Activated CD4-positive, CD25-positive, alpha-beta regulatory T cell treated with anti-CD3 and anti-CD28 coated beads, Interleukin-2, amount 50 U/mL, for 72 hours (primary cell): ENCODE results near the gene AKR1D1.
"Not testable (repeated sequence)": the region's sequence is repeated elsewhere in the genome, so short reads cannot be mapped to it uniquely, and the experiment has no call there.

ENCODE experiments used
- DNase-seq: peaks from one replicate; pipeline ENCODE4 v3.0.0; 2021

AKR1D1 gene, protein sequence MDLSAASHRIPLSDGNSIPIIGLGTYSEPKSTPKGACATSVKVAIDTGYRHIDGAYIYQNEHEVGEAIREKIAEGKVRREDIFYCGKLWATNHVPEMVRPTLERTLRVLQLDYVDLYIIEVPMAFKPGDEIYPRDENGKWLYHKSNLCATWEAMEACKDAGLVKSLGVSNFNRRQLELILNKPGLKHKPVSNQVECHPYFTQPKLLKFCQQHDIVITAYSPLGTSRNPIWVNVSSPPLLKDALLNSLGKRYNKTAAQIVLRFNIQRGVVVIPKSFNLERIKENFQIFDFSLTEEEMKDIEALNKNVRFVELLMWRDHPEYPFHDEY

DNA sequence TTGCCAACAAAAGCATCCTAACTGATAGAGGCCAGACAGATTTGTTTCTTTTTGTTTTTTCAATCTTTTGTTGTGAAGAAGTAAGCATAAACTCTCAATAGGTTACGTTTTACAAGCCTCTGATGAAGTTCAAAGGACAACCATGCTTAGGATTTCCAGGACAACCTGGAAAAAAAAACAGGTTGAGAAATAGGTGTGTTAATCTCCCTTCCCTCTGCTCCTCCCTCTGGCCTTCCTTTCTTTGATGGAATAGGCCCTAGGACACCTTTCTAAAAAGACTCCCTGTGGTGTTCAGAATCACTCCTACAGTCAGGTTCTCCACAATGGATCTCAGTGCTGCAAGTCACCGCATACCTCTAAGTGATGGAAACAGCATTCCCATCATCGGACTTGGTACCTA lies at the start of gene AKR1D1:
AKR1D1 (plus strand) TSS at position 264 of the 400 bp plus-strand sequence; CDS start at position 324, 60 bp downstream.
- DNase-seq = no peak

DNA sequence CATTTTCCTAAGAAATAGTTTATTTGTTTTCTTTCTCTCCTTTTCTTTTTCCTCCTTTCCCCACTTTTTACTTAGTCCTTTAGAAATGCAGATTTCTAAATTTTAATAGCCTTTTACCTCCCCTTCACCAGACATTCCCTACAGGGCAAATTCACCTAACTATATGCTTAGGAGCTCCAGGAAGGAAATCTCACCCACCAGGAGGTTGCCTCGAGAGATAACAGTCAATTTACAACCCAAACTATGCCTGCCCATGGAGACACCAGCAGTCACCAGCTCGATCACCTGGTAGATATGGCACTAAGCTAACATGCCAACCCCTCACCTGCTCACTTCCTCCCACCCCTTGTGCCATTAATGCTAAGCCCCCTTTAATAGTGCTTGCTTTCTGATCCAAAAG lies 49.2 kb upstream of the AKR1D1 start:
- DNase-seq = no peak

DNA sequence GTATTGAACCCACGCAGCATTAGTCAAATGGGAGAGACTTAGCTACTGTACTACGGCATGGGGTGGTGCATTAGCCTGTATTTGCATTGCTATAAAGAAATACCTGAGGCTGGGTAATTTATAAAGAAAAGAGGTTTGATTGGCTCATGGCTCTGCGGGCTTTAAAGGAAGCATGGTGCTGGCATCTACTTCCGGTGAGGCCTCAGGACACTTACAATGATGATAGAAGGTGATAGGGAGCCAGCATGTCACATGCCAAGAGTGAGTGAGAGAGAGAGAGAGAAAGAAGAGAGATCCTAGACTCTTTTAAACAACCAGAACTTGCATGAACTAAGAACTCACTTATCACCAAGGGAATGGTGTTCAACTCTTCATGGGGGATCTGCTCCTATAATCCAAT lies 47.1 kb upstream of the AKR1D1 start:
- DNase-seq = no peak

DNA sequence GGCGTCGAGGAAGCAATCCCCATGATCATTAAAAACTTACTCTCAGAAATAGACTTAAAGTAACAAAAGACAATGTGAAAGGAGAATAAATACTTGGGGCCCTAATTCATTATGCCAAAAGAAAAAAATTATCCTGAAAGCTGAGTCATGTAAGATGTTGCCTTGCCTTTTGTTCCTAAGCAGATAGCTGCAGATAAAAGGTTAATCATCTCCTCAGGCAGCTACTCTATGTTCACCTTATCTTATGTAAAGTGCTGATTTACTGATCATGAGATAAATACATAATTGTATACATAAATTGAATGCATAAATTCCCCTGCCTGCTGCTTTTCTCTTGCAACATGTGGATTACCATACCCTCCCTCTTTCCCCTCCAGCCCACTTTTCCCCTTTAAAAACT lies 46.3 kb upstream of the AKR1D1 start:
- DNase-seq = no peak

DNA sequence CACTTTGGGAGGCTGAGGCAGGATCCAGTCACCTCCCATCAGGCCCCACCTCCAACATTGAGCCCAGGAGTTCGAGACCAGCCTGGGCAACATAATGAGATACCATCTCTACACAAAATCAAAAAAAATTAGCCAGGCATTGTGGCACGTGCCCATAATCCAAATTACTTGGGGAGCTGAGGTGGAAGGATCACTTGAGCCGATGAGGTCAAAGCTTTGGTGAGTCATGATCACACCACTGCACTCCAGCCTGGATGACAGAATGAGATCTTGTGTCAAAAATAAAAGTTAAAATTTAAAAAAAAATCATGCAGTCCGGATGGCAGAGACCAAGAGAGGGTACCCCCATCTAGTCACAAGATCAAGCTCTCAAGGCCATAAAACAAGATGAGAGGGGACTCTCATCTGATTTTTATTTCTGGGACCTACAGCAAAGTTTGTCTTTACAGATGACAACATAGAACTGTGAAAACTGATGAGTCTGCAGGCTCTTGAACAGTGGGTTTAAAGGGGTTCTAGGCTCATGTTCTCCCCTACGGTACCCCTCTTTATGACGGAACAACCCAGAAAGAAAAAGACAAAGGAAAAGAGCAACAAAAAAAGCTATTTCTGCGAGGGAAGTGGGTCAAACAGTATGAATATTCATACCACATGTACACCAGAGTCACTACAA lies 45.4 kb upstream of the AKR1D1 start:
- DNase-seq = no peak

DNA sequence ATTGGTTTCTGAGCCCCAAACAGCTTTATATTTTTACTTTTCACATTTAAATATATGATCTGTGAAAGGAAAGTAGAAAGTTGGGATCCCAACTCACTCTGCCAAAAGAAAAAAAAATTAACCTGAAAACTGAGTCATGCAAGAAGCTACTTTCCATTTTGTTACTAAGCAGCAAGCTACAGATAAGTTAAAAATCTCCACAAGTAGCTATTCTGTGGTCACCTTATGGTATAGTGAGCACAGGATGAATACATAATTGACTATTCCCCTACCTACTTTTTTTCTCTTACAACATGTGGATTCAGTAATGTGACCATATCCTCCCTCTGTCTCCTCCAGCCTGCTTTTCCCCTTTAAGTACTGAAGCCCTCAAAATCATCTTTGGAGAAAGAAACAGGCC lies 44.1 kb upstream of the AKR1D1 start:
- no peak for DNase-seq

DNA sequence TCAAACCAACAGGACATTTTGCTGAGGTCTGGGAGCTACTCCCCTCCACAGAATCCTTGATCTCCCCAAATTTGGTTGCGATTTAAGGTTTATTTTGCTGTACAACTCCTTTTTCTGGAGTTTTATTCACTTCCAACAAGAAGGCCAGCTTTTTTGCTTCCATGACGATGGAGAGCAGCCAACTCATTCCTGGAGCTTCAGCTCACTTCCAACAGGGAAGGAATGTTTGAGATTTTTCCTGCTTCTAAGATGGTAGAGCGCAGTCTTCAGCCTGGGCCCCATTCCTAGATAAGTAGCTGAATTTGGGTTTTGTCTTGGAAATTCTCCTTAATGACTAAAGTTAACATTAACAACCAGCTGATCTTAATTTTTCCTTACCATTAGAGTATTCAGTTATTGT lies 43.5 kb upstream of the AKR1D1 start:
- no peak for DNase-seq

DNA sequence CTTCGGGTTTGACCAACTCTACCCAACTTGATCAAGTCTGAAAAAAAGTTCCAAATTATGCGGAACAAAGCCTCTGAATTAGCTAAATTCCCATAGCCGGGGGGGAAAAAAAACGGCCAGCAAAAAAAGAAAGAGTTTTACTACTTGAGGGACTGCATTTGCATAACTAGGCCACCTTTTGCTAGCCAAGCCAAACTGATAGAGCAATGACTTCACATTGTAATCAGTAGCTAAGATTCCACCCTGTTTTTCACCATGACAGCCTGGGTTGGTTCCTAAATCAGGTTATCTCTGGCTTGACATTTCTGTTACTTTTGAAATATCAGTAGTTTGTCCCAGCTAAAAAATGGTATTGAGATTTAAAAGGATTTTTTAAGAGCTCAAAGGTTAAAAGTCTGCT lies 43.0 kb upstream of the AKR1D1 start:
- no peak for DNase-seq

DNA sequence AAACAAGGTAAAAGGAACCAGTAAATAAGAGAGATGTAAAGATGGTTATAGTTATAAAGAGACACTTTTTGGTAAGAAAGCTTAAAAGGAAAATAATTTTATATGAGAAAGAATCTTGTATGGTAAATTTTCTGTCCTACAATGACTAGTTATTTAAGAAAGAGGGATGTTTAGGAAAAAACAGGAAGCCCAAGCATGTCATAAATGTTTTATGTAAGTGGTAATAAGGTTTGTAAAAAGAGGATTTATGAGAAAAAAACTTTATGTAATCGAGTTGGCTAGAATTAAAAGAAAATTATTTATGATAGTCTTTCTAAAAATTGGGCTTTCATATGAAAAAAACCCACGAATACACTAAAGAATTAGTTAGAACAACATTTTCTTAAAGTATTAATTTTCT lies 40.1 kb upstream of the AKR1D1 start:
- no peak for DNase-seq

DNA sequence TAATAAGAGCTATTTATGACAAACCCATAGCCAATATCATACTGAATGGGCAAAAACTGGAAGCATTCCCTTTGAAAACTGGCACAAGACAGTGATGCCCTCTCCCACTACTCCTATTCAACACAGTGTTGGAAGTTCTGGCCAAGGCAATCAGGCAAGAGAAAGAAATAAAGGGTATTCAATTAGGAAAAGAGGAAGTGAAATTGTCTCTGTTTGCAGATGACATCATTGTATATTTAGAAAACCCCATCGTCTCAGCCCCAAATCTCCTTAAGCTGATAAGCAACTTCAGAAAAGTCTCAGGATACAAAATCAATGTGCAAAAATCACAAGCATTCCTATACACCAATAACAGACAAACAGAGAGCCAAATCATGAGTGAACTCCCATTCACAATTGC lies 36.2 kb upstream of the AKR1D1 start:
- not testable (repeated sequence) for DNase-seq

DNA sequence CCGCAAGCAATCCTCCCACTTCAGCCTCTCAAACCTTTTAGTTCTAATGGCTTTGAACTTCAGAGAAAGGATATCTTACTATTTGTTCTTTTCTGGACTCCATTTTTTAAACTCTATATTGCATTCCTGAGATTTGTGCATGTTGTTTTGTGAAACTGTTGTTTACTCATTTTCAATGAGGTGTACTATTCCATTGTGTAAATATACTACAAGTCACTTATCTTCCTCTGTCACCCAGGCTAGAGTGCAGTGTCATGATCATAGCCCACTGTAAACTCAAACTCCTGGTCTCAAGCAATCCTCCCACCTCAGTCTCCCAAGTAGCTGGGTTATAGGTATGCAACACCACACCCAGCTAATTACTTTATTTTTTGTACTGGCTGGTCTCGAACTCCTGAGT lies 31.4 kb upstream of the AKR1D1 start:
- DNase-seq = no peak

DNA sequence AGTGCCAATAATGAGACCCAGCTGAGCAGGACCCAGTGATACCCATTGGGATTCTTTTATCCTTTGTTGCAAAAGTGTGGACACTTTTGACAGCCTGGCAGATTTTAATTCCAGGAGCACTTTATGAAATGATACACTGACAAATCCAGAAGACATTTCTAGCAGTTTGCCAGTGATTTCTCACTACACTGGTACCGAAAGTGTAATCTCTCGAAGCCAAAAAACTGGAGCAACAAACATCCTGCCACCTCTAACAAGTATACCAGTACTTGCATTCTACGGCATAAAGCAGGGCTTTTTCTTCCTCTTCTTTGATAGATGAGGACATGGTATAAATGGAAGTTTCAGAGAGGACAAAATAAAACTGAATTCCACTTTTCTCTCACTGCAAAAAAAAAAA lies 28.4 kb upstream of the AKR1D1 start:
- no peak for DNase-seq

DNA sequence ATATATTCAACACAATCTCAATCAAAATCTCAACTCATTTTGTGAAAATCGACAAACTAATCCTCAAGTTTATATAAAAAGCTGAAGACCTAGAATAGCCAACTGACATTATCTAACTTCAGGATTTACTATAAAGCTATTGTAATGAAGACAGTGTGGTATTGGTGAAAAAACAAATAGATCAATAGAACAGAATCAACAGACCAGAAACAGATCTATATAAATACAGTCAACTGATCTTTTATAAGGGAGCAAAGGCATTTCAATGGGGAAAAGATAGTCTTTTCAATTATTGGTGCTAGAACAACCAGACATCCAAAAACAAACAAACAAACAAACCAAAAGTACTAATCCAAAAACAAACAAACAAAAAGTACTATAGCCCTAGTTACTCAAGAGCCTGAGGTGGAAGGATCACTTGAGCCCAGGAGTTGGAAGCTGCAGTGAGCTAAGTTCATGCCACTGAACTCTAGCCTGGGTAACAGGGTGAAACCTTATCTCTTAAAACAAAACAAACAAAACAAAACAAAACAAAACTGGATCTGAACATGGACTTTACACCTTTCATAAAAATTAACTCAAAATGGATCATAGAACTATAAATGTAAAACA lies 26.6 kb upstream of the AKR1D1 start:
- no peak for DNase-seq

DNA sequence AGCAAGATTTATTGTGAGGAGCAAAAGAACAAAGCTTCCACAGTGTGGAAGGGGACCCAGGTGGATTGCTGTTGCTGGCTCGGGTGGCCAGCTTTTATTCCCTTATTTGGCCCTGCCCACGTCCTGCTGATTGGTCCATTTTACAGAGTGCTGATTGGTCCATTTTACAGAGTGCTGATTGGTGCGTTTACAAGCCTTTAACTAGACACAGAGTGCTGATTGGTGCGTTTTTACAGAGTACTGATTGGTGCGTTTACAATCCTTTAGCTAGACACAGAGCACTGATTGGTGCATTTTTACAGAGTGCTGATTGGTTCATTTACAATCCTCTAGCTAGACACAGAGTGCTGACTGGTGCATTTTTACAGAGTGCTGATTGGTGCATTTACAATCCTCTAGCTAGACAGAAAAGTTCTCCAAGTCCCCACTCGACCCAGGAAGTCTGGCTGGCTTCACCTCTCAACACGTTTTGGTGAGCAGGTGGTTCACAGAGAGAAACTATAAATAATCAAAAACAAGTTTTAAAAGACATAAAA lies 24.5 kb upstream of the AKR1D1 start:
- not testable (repeated sequence) for DNase-seq

DNA sequence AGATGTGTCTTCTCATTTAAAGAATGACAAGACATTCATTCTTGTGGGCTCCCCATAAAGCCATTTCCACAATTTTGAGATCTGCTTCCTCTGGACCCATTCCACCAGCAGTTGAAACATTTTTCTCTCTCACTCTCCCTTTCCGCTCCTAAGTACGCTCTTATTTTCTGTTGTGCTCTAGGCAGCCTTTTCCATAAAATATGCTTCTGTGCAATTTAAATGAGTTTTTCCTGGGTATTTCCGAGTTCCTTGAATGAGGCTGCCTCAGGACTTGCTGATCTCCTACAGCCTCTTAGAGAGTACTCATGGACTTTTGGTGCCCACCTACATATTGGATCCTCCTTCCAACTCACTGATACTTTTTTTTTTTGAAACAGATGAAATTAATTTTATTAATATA lies 23.6 kb upstream of the AKR1D1 start:
- DNase-seq = no peak

DNA sequence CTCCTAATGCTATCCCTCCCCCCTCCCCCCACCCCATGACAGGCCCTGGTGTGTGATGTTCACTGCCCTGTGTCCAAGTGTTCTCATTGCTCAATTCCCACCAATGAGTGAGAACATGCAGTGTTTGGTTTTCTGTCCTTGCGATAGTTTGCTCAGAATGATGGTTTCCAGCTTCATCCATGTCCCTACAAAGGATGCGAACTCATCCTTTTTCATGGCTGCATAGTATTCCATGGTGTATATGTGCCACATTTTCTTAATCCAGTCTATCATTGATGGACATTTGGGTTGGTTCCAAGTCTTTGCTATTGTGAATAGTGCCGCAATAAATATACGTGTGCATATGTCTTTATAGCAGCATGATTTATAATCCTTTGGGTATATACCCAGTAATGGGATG lies 20.6 kb upstream of the AKR1D1 start:
- not testable (repeated sequence) for DNase-seq

DNA sequence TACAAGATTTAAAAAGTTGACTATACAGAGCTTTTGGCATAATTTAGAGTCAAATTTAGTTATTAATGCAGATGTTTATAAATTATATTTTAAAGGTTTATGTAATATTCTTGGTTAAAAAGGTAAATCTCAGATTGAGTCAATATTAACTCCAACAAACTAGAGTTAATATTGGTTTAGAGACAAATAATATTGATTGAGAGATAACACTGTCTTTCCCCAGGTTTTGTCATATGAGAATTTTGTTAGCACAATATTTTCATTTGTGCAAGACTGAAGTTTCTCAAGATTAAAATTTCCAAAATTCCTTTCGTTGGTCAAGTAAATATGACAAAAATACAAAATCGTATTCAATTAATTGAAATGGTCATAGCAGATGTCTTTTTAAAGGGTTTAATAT lies 12.9 kb upstream of the AKR1D1 start:
- DNase-seq = no peak

DNA sequence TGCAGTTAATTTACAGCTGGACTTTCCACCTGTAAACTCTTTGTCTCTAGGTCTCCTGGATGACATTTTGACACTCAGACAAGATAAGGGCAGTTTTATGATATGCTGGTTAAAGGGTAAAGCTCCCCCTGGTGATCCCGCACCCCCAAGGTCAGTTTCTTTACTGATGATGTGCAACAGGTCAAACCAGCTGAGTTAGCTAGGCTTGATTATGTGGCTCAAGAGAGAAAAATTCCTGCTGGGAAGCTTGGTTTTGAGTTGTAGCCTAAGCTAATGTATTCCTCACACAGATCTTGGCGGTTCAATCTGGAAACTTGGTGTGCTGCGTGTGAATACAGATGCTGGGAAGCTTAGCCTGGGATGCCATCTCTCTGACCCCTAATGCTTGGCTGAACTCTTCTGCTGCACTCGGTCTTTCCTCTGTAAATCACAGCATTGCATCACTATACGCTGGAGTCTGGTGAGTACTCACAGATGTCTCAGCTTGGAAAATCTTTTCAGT lies 11.4 kb upstream of the AKR1D1 start:
- DNase-seq = no peak

DNA sequence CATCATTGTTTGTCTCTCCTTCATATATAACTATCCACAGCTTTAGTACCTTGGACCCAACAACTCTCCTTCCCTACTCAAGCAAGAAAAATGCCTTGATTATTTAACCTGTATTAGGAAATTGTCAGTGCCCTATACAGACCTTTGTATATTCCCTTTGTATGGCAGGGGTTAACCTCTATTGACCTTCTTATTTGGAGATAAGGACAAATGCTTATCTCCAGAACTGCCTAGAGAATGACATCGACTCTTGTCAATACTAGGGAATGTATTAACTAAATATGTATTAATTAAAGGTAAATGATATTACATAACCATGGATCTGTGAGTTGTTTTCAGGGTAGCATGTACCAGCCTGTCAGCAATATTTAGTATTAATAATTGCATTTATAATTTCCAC lies 10.4 kb upstream of the AKR1D1 start:
- DNase-seq = no peak

DNA sequence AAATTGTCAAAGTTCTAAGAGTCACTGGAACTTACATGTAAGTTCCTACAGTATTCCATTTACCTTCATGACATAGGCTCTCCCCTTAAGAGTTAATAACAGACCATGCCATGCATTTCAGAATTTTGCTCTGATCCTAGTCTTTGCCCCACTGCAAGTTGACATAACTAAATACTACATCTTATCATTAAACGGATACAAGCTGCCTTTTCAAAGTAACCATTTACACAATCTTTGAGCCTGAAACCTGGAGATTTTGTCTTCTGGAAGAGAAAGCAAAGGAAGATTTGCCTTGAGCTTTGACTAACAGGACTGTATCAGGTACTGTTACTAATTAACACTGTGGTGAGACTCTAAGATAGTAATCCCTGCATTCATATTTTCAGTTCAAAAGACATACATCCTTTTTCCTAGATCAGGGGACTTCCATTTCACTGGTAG lies 9.3 kb upstream of the AKR1D1 start:
- DNase-seq = no peak

DNA sequence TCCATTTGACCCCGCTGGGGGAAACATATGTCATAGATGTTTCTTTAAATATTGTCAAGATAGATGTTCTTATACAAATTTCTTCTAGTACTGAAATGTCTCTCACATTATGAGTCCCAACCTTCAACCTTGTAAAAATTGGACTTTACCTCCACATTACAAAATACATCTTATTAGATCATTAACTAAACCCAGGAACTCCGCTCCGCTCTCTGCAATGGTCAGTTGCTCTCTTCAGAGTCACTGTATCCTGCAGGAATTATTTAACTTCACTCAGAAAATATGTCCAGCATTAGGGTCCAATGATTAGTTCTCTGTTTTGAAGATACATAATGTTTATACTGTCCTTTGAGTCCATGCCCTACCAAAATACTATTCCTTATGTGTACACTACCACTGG lies 8.5 kb upstream of the AKR1D1 start:
- no peak for DNase-seq

DNA sequence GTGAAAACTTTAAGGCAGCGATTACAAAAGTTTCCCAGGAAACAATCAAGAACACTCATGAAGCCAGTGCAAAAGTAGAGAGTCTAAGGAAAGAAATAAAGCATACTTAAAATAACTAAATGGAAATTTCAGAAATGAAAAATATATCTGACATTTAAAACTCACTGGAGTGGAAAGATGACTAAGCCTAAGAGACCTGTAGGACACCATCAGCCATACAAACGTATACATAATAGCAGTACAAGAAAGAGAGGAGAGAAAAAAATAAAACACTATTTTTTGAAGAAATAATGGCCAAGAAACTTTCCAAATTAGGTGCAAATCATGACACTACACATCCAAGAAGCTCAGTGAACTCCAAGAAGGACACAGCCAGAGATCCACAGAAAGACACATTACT lies 5.4 kb upstream of the AKR1D1 start:
- DNase-seq = no peak

DNA sequence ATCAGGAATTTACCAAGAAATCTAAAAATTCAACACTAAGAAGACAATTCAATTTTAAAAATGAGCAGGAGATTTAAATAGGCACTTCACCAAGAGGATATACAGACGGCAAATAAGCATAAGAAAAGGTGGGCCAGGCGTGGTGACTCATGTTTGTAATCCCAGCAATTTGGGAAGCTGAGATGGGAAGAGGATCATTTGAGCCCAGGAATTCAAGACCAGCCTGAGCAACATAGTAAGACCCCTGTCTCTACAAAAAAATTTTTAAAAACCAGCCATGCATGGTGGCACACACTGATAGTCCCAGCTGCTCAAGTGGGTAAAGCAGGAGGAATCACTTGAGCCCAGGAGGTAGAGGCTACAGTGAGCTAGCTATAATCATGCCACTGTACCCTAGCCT lies 3.5 kb upstream of the AKR1D1 start:
- DNase-seq = no peak

DNA sequence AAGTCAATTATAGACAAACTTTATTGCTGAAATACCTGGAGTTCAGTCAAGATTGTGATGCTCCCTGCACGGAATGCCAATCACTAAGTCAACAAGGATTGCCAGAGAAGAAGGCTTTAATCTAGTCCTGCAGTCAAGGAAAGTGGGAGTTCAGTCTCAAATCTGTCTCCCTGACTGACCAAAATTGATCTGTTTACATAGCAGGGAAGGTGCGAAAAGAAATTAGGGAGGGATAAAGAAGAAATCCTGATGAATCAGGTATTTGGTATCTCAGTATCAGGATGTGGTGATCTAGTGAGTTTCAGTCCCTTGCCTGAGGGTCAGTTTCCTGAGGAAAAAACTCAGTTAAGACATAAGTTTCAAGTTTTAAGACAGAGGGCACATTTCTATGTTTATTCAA lies 2.1 kb upstream of the AKR1D1 start:
- no peak for DNase-seq
